Astrocyte (in vitro differentiated cells and primary cell): ENCODE data around the gene LSM14A. TPM values are rescaled to one million over a fixed set of nuclear protein-coding genes. Genes with fewer than 3 reads are reported as not detected.
"Not testable (repeated sequence)": the region's sequence is repeated elsewhere in the genome, so short reads cannot be mapped to it uniquely, and the experiment has no call there.

Experiments used
- DNase-seq: peaks from one replicate; pipeline ENCODE4 v3.0.0-alpha.2; 2010; ENCODE audit warnings: low read depth
- FAIRE-seq: peaks from 2 replicates; lab custom pipeline; 2011; peaks lifted over from hg19 to GRCh38; lab: Jason Lieb, UNC
- H2AFZ ChIP-seq: 2 replicates; pipeline ENCODE4 v1.6.0; 2012; ENCODE audit warnings: low read depth, low read length, inconsistent platforms
- H3K27ac ChIP-seq: 2 replicates; pipeline ENCODE4 v1.5.1; 2011; ENCODE audit warnings: low read depth, low read length, inconsistent platforms
- H3K27me3 ChIP-seq: 2 replicates; pipeline ENCODE4 v1.6.0; 2011; ENCODE audit warnings: low read length, inconsistent platforms; ENCODE audit not compliant: insufficient read depth
- H3K36me3 ChIP-seq: 2 replicates; pipeline ENCODE4 v1.5.1; 2011; ENCODE audit warnings: low read length, inconsistent platforms; ENCODE audit not compliant: insufficient read depth
- H3K4me1 ChIP-seq: 2 replicates; pipeline ENCODE4 v1.5.1; 2011; ENCODE audit warnings: low read length, inconsistent platforms; ENCODE audit not compliant: insufficient read depth
- H3K4me2 ChIP-seq: 2 replicates; pipeline ENCODE4 v1.6.0; 2012; ENCODE audit warnings: low read length, inconsistent platforms
- H3K4me3 ChIP-seq: 2 replicates; pipeline ENCODE4 v1.5.1; 2011; ENCODE audit warnings: low read depth, mild to moderate bottlenecking, low read length, inconsistent platforms; ENCODE audit not compliant: insufficient read depth
- H3K79me2 ChIP-seq: 2 replicates; pipeline ENCODE4 v1.6.0; 2012; ENCODE audit warnings: mild to moderate bottlenecking, low read length, inconsistent platforms; ENCODE audit not compliant: insufficient read depth
- H3K9ac ChIP-seq: 2 replicates; pipeline ENCODE4 v1.6.0; 2012; ENCODE audit warnings: mild to moderate bottlenecking, low read length, inconsistent platforms
- H3K9me3 ChIP-seq: 2 replicates; pipeline ENCODE4 v1.5.1; 2012; ENCODE audit warnings: low read depth, mild to moderate bottlenecking, low read length, inconsistent platforms; ENCODE audit not compliant: insufficient read depth
- H4K20me1 ChIP-seq: 2 replicates; pipeline ENCODE4 v1.6.0; 2012; ENCODE audit warnings: low read length, inconsistent platforms; ENCODE audit not compliant: insufficient read depth
- H3K27ac Mint-ChIP-seq: one replicate; pipeline ENCODE4 v1.8.0; 2021; ENCODE audit warnings: mild to moderate bottlenecking, mixed read lengths; ENCODE audit not compliant: unreplicated experiment
- H3K27me3 Mint-ChIP-seq: one replicate; pipeline ENCODE4 v1.8.0; 2021; ENCODE audit warnings: low read depth, mixed read lengths; ENCODE audit not compliant: unreplicated experiment
- H3K36me3 Mint-ChIP-seq: one replicate; pipeline ENCODE4 v1.8.0; 2021; ENCODE audit warnings: low read depth, mixed read lengths; ENCODE audit not compliant: unreplicated experiment
- H3K4me1 Mint-ChIP-seq: one replicate; pipeline ENCODE4 v1.8.0; 2021; ENCODE audit warnings: low read depth, mixed read lengths; ENCODE audit not compliant: unreplicated experiment
- H3K4me3 Mint-ChIP-seq: one replicate; pipeline ENCODE4 v1.8.0; 2021; ENCODE audit warnings: mild to moderate bottlenecking, moderate library complexity, mixed read lengths; ENCODE audit not compliant: unreplicated experiment
- H3K9me3 Mint-ChIP-seq: one replicate; pipeline ENCODE4 v1.8.0; 2021; ENCODE audit warnings: mild to moderate bottlenecking, mixed read lengths; ENCODE audit not compliant: unreplicated experiment
- EZH2 ChIP-seq: IDR thresholded peaks from 2 replicates; pipeline ENCODE4 v1.6.1; 2012; ENCODE audit warnings: mild to moderate bottlenecking, low read length, inconsistent platforms; ENCODE audit not compliant: insufficient read depth
- total RNA-seq: library from RNA; stranded (reverse); gene quantifications from 2 replicates; pipeline ENCODE4 v1.2.1, GENCODE V29; 2021
- TF ChIP-seq, protein P1 (sequence below): IDR thresholded peaks from 2 replicates; pipeline ENCODE4 v1.5.1; 2011; ENCODE audit warnings: low read depth, mild to moderate bottlenecking, inconsistent platforms, low read length, moderate library complexity; ENCODE audit not compliant: insufficient read depth

The LSM14A gene
- total RNA-seq, 1 donor from 2014 or later = 88.4 TPM

DNA sequence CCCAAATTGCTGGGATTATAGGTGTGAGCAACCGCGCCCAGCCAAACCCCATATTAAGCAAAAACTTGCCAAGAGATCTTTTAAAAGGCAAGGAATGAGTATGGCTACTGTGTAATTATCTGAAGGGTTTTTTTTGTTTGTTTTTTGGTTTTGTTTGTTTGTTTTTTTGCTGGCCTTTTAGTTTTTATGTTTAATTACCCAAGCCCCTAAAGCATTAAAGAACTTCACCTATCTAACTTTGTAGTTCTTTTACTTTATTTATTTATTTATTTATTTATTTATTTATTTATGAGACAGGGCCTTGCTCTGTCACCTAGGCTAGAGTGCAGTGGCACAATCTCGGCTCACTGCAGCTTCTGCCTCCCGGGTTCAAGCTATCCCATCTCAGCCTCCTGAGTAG, 41.7 kb downstream of the LSM14A start:
- H3K36me3 ChIP-seq = peaks cover 31% of the 10 kb centered on the region
- TF ChIP-seq EZH2 = no peak
- TF ChIP-seq, protein P1, sequence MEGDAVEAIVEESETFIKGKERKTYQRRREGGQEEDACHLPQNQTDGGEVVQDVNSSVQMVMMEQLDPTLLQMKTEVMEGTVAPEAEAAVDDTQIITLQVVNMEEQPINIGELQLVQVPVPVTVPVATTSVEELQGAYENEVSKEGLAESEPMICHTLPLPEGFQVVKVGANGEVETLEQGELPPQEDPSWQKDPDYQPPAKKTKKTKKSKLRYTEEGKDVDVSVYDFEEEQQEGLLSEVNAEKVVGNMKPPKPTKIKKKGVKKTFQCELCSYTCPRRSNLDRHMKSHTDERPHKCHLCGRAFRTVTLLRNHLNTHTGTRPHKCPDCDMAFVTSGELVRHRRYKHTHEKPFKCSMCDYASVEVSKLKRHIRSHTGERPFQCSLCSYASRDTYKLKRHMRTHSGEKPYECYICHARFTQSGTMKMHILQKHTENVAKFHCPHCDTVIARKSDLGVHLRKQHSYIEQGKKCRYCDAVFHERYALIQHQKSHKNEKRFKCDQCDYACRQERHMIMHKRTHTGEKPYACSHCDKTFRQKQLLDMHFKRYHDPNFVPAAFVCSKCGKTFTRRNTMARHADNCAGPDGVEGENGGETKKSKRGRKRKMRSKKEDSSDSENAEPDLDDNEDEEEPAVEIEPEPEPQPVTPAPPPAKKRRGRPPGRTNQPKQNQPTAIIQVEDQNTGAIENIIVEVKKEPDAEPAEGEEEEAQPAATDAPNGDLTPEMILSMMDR = no peak
- peaks cover 65% of the 10 kb centered on the region for H4K20me1 ChIP-seq
- H3K4me3 Mint-ChIP-seq = no peak overlapping the region
- H3K4me3 ChIP-seq = no peak overlapping the region
- H3K27ac Mint-ChIP-seq = no peak overlapping the region
- peaks cover 11% of the 10 kb centered on the region for H3K4me1 Mint-ChIP-seq
- no peak overlapping the region for H2AFZ ChIP-seq
- DNase-seq = no peak
- no peaks in the 10 kb centered on the region for H3K27me3 Mint-ChIP-seq
- peaks cover 13% of the 10 kb centered on the region for H3K4me1 ChIP-seq
- no peaks in the 10 kb centered on the region for H3K9me3 ChIP-seq
- H3K36me3 Mint-ChIP-seq = peaks cover 9% of the 10 kb centered on the region
- H3K27ac ChIP-seq = no peak overlapping the region
- no peak overlapping the region for H3K4me2 ChIP-seq
- no peaks in the 10 kb centered on the region for H3K27me3 ChIP-seq
- H3K79me2 ChIP-seq = peaks cover 3% of the 10 kb centered on the region
- H3K9me3 Mint-ChIP-seq = no peaks in the 10 kb centered on the region
- H3K9ac ChIP-seq = no peak overlapping the region
- FAIRE-seq = no peak

DNA sequence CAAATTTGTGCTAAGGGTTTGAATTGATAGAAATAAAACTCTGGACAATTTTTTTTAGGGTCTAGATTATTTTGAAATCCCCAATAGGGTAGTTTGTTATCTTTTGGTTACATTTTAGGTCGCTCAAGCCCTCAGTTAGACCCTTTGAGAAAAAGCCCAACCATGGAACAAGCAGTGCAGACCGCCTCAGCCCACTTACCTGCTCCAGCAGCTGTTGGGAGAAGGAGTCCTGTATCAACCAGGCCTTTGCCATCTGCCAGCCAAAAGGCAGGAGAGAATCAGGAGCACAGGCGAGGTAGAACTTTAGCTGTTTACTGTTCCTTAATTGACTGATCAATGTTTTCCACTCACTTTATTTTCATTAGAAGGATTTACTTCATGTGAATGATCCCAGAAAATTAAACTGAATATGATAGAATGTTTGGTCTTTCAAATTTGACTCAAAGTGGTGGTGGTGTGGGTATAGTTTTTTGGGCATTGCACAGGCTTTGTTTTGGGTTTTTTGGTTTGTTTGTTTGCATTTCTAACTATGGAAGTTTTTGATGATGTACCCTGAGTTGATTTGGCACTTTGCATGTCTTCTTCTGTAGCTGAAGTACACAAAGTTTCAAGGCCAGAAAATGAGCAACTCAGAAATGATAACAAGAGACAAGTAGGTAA, 42.8 kb downstream of the LSM14A start:
- no peaks in the 10 kb centered on the region for H3K27me3 Mint-ChIP-seq
- Histone ChIP-seq H3K27me3 (no peaks in the 10 kb centered on the region), H3K4me3 (no peak overlapping the region), H3K4me1 (peaks cover 13% of the 10 kb centered on the region), H3K9me3 (no peaks in the 10 kb centered on the region), H3K4me2 (no peak overlapping the region), H3K79me2 (peaks cover 5% of the 10 kb centered on the region), H2AFZ (no peak overlapping the region), H3K36me3 (peaks cover 30% of the 10 kb centered on the region), H3K27ac (no peak overlapping the region), H3K9ac (no peak overlapping the region), H4K20me1 (peaks cover 69% of the 10 kb centered on the region)
- TF ChIP-seq, protein P1 = no peak
- TF ChIP-seq EZH2 = no peak
- peaks cover 14% of the 10 kb centered on the region for H3K4me1 Mint-ChIP-seq
- no peak overlapping the region for H3K27ac Mint-ChIP-seq
- FAIRE-seq (no peak), DNase-seq (no peak)
- H3K4me3 Mint-ChIP-seq = no peak overlapping the region
- H3K9me3 Mint-ChIP-seq = no peaks in the 10 kb centered on the region
- peaks cover 9% of the 10 kb centered on the region for H3K36me3 Mint-ChIP-seq

DNA sequence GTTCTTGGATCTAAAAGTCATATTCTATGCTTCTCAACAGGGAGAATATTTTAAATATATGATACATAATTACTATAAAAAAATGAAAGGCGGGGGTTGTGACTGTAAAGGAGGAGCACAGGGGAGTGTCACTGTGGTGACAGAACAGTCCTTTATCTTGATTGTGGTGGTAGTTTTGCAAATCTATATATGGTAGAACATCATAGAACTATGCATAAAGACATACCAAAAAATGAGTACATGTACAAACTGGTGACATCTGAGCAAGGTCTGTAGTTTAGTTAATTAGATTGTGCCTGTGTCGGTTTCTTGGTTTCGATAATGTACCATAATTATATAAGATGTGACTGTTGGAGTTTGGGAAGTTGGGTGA, 43.3 kb downstream of the LSM14A start:
- Histone ChIP-seq H3K9ac (no peak overlapping the region), H3K4me1 (peaks cover 13% of the 10 kb centered on the region), H3K4me3 (no peak overlapping the region), H2AFZ (no peak overlapping the region), H3K4me2 (no peak overlapping the region), H3K27me3 (no peaks in the 10 kb centered on the region), H3K9me3 (no peaks in the 10 kb centered on the region), H4K20me1 (peaks cover 70% of the 10 kb centered on the region), H3K79me2 (peaks cover 9% of the 10 kb centered on the region), H3K27ac (no peak overlapping the region), H3K36me3 (peaks cover 32% of the 10 kb centered on the region)
- TF ChIP-seq, protein P1 = no peak
- no peak for TF ChIP-seq EZH2
- Mint-ChIP-seq H3K27ac (no peak overlapping the region), H3K36me3 (peaks cover 12% of the 10 kb centered on the region), H3K4me3 (no peak overlapping the region), H3K9me3 (no peaks in the 10 kb centered on the region), H3K27me3 (no peaks in the 10 kb centered on the region), H3K4me1 (peaks cover 16% of the 10 kb centered on the region)
- FAIRE-seq = no peak
- DNase-seq = no peak

DNA sequence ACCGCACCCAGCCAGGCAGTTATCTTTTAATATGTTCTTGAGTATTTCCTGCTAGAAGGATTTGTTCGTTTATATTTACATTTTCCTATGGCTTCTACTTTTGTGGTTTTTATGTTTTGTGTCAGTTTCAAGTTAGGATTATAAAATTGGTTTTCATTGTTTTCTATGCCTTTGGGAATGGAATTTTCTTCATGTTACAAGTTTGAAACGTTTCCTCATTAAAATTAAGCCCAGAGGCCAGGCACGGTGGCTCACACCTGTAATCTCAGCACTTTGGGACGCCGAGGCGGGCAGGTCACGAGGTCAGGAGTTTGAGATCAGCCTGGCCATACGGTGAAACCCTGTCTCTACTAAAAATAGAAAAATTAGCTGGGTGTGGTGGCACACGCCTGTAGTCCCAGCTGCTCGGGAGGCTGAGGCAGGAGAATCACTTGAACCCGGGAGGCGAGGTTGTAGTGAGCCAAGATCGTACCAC, 44.5 kb downstream of the LSM14A start:
- peaks cover 15% of the 10 kb centered on the region for H3K36me3 Mint-ChIP-seq
- not testable (repeated sequence) for H3K27ac Mint-ChIP-seq

More for the DNA sequence above, 44.5 kb downstream of the LSM14A start:
- Histone ChIP-seq H3K4me1 (peaks cover 13% of the 10 kb centered on the region), H3K79me2 (peaks cover 11% of the 10 kb centered on the region), H4K20me1 (peaks cover 76% of the 10 kb centered on the region), H3K36me3 (peaks cover 36% of the 10 kb centered on the region)
- DNase-seq, H3K9me3 Mint-ChIP-seq, H3K4me3 ChIP-seq, H2AFZ ChIP-seq, H3K27me3 ChIP-seq, H3K27me3 Mint-ChIP-seq, H3K27ac ChIP-seq, H3K4me3 Mint-ChIP-seq, H3K4me2 ChIP-seq, H3K9me3 ChIP-seq, FAIRE-seq, H3K9ac ChIP-seq: not testable (repeated sequence)
- H3K4me1 Mint-ChIP-seq = peaks cover 16% of the 10 kb centered on the region
